Hematopoietic multipotent progenitor cell treated with erythropoietin and hydrocortisone succinate and interleukin-3 and kit ligand, for 4 days (in vitro differentiated cells): ENCODE data around the gene CYP4F2.
"Not testable (repeated sequence)": the region's sequence is repeated elsewhere in the genome, so short reads cannot be mapped to it uniquely, and the experiment has no call there.

Source experiments
- DNase-seq: peaks from one replicate; pipeline ENCODE4 v3.0.0-alpha.2; 2015

The CYP4F2 gene

DNA sequence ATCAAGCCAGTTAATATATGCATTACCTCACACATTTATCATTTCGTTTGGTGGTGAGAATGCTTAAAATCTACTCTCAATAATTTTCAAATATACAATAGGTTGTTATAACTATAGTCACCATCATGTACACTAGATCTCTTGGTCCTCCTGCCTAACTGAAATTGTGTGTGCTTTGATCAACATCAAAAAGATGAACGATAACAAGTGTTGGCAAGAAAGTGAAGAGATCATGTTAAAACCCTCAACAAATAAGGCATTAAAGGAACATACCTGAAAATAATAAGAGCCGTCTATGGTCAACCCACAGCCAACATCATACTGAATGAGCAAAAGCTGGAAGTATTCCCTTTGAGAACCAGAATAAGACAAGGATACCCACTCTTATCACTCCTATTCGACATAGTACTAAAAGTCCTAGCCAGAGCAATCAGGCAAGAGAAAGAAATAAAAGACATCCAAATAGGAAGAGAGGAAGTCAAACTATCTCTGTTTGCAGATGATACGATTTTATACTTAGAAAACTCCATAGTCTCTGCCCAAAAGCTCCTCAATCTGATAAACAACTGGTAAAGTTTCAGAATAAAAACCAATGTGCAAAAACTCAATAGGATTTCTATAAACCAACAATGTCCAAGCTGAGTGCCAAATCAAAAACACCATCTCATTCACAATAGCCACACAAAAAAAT is 54.5 kb downstream of the CYP4F2 start:
- peak; percentile 72 for DNase-seq

- no peak for DNase-seq
Observed at GRCh38 chr19:15841875-15842569, 55.9 kb downstream of the CYP4F2 start.

GRCh38 chr19:15840833-15841232 is 57.0 kb downstream of the CYP4F2 start:
- DNase-seq, result no peak

DNA sequence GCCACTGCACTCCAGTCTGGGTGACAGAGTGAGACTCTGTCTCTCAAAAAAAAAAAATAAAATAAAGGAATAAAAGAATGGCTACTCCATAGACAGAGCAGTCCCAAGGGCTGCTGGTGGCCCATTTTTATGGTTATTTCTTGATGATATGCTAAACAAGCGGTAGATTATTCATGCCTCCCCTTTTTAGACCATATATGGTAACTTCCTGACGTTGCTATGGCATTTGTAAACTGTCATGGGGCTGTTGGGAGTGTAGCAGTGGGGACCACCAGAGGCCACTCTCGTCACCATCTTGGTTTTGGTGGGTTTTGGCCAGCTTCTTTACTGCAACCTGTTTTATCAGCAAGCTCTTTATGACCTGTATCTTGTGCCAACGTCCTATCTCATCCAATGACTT is 58.0 kb downstream of the CYP4F2 start:
- not testable (repeated sequence) for DNase-seq

DNA sequence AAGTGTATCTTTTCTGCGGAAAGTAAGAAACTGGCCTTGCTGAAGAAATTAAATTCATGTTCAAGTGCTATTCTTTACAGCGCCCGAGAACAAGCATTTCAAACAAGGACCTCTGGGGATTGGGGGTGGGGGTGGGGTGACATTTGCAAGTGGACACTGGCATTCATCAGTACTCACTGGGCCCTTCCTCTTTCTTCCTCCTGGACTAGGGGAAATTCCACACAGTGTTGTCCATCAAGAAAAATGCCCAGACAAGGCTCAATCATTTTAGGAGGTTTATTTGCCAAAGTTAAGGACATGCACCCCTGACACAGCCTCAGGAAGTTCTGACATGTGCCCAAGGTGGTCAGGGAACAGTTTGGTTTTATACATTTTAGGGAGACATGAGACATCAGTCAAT is 59.5 kb downstream of the CYP4F2 start:
- DNase-seq, result no peak

GRCh38 chr19:15837221-15837731 is 60.6 kb downstream of the CYP4F2 start:
- DNase-seq, result no peak

DNA sequence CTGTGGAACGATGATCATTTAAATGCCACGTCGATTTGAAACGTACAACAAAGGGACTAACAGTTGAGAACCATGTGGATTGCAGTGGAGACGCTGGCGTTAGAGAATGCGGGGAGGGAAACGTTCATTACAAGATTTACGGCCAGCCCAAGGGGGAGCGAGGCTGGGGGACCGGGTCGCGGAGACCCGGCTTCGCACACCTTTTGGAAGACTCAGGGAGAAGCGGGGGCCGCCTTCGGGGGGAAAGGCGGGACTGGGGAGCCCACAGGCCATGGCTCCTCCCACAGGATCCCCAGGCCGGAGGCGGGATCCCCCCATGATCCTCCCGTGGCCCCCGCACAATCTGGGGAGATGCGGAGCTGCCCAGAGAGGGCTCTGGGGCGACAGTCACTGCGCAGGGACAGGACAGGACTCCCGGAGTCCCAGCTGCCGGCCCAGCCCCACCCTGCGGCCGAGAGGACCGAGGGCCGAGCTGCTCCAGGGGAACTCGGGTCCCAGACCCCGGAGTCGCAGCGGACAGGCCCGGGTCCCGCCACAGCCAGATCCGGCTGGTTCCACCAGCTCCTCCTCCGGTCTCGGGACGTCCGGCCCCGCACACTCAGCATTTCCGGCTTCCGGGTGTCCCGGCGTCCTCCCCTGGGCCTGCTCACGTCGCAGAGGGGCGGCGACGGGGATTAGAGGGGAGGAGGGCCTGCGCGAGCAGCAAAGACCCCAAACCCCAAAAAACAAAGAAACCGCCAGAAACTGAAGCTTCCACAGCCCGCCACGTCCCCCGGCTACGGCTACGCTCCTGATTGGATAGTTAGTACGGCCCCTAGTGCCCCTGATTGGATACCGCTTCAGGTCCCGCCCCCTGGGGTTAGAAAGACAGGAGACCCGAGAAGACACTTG is 61.3 kb downstream of the CYP4F2 start:
- DNase-seq, result peak; percentile 100

DNA sequence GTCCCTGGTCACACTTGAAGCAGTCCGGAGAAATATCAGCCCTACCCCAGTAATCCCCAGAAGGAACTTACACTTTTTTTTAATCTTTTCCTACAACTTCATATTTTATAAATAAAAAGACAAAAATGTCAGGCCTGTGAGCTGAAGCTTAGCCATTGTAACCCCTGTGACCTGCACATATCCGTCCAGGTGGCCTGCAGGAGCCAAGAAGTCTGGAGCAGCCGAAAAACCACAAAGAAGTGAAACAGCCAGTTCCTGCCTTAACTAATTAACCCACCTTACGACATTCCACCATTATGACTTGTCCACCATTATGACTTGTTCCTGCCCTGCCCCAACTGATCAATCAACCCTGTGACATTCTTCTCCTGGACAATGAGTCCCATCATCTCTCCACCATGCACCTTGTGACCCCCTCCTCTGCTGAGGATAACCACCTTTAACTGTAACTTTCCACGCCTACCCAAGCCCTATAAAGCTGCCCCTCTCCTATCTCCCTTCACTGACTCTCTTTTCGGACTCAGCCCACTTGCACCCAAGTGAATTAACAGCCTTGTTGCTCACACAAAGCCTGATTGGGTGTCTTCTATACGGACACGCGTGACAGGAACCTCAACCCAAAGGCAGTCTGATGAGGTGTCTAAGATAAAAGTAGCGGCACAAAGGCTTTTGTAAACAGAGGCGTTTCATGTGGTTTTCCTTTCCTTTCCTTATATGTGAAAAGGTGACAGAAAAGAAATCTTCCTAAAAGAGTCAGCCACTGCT is 62.1 kb downstream of the CYP4F2 start:
- peak; percentile 85 for DNase-seq

DNA sequence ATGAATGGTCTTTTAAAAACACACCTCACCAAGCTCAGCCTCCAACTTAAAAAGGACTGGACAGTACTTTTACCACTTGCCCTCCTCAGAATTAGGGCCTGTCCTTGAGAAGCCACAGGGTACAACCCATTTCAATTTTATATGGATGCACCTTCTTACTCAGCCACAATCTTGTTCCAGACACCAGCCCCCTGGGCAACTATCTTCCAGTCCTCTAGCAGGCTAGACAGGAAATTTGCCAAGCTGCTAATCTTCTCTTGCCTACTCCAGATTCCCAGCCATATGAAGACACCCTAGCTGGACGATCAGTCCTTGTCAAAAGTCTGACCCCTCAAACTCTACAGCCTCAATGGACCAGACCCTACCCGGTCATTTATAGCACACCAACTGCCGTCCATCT is 63.6 kb downstream of the CYP4F2 start:
- DNase-seq, result peak; percentile 56

DNA sequence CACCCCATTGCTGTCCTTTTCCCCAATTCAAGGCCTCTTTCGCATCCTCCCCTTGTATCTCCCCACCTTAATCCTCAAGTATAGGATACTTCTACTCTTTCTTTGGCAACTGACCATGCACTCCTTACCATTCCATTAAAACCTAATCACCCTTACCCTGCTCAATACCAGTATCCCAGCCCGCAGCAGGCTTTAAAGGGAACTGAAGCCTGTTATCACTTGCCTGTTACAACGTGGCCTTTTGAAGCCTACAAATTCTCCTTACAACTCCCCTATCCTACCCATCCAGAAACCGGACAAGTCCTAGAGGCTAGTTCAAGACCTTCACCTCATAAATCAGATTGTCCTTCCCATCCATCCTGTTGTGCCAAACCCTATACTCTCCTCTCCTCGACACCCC is 66.2 kb downstream of the CYP4F2 start:
- no peak for DNase-seq

DNA sequence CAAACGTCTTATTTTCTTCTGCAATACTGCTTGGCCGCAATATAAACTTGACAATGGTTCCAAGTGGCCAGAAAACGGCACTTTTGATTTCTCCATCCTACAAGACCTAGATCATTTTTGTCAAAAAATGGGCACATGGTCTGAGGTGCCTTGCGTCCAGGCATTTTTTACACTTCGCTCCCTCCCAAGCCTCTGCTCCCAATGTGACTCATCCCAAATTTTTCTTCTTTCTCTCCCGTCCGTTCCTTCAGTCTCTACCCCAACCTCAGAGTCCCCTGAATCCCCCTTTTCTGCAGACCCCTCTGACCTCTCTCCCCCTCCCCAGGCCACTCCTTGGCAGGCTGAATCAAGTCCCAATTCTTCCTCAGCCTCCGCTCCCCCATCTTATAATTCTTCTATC is 68.1 kb downstream of the CYP4F2 start:
- DNase-seq, result no peak

DNA sequence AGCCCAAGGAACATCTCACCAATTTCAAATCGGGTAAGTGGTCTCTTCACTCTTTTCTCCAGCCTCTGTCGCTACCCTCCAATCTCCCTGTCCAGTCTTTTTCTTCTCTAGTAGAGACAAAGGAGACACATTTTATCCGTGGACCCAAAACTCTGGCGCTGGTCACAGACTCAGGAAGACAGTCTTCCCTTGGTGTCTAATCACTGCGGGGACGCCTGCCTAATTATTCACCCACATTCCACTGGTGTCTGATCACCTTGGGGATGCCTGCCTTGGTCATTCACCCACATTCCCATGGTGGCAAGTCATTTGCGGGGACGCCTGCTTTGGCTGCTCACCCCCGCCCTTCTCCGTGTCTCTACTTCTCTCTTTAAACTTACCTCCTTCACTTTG is 68.6 kb downstream of the CYP4F2 start:
- DNase-seq, result no peak

GRCh38 chr19:15828611-15829305 is 69.1 kb downstream of the CYP4F2 start:
- peak; percentile 73 for DNase-seq

GRCh38 chr19:15828121-15828610 is 69.7 kb downstream of the CYP4F2 start:
- DNase-seq, result peak; percentile 62
